Measurements from ENCODE around the gene RAPGEF2. TPM values are rescaled to one million over a fixed set of nuclear protein-coding genes. Genes with fewer than 3 reads are reported as not detected.
"Not testable (repeated sequence)": the region's sequence is repeated elsewhere in the genome, so short reads cannot be mapped to it uniquely, and the experiment has no call there.

Gene RAPGEF2
- total RNA-seq, 1 experiment from 2014 or later: 21.4 TPM

DNA sequence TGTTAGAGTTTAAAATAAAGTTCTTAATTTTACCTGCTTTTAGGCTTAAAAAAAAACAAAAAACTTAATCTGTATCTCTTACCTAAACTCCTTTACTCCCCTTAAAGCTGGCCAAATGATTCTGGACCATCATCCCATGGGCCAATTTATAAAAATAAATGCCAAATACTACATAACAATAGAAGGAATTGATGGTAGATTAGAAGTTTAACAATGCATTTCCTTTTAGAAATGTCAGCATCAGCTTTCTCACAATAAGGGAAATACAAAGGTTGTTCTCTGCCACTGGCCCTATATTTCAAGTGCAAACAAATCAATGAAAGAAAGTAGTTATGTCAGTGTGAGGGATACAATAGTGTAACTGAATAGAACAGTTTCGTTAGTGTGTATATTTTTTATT lies 5.7 kb upstream of the RAPGEF2 start:
- in situ Hi-C loops (cut with HindIII; ENCODE audit: low sequenced_read_pairs): no loop called here
- DNase-seq (ENCODE audit: low spot score): no peak

DNA sequence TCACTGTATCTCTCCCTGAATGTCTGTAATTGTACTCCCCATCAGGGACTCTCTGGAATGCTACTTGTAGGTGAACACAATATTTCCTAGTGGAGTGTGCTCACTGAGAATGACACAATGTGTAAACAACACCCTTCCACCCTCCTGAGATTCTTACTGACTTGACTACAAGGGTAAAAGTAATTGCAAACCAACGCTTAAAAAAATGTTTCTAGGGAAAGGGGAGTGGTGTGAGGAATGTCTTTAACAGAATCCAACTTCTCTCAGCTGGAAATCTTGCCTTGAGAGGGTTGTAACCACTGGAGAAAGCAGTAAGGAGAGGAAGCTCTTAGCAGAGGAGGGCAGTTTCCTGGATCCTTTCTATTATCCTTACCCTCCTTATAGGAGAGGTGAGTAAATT lies 5.1 kb upstream of the RAPGEF2 start:
- in situ Hi-C loops (cut with HindIII; ENCODE audit: low sequenced_read_pairs): no loop called here
- no peak for DNase-seq (ENCODE audit: low spot score)

DNA sequence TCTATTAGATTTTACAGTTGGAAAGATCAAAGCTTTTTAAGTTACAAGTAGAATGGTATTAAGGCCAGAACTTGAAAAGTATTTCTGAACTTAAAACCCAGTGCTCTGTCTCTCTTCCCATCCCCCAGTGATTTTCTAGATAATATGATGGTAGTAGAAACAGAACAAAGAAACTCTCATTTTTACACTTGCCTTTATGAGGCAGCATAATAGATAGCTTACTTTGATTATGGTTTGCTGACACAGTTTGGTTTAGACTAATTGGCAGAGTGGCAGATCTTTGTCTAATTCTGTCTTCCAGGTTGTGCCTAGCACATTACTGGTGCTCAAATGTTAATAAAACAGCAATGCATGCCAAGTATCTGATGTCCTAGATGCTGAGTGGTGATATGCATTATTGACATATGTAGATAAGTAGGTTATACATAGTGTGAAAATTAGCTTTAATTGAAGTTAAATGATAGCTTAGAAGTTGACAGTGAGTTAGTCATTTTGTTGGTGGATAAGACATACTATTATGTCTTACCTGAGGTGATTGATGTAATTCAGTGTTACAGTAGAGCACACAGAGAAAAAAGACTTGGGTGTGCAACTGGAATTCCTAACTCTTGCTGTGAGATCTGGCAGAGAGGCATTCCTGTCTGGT lies 4.3 kb upstream of the RAPGEF2 start:
- in situ Hi-C loops (cut with HindIII; ENCODE audit: low sequenced_read_pairs): no loop called here

DNA sequence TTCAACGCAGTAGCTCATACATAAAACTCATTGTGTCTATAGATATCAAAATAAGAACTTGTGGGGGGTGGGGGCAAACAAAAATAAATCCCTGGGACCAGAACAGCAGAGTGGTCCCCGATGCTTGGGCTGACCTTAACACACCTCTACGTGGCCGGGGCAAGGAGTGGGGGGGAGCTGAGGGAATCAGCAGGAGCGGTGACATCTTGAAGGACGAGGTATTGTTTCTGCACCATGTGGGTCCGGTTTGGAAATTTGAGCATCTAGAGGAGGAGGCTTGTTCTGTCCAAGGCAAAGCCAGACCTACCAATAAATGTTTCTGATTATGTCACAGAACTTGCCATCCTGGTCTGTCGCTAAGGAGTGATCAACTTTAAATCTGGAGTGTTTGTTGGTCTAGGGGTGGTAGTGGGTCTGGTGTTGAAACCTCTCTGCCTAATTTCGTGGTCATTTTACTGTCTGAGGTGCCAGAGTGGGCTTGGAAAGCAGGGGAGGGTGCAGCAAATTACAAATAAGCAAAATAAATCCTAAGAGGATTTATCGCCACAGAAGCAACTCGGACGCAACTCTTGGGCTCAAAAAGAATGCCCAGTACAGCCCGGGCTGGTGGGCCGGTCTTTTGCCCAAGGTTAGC lies 774 bp upstream of the RAPGEF2 start:
- in situ Hi-C loops (cut with HindIII; ENCODE audit: low sequenced_read_pairs): no loop called here
- peak; percentile 26 for DNase-seq (ENCODE audit: low spot score)

More for the DNA sequence above, 4.3 kb upstream of the RAPGEF2 start:
- DNase-seq (ENCODE audit: low spot score): no peak

DNA sequence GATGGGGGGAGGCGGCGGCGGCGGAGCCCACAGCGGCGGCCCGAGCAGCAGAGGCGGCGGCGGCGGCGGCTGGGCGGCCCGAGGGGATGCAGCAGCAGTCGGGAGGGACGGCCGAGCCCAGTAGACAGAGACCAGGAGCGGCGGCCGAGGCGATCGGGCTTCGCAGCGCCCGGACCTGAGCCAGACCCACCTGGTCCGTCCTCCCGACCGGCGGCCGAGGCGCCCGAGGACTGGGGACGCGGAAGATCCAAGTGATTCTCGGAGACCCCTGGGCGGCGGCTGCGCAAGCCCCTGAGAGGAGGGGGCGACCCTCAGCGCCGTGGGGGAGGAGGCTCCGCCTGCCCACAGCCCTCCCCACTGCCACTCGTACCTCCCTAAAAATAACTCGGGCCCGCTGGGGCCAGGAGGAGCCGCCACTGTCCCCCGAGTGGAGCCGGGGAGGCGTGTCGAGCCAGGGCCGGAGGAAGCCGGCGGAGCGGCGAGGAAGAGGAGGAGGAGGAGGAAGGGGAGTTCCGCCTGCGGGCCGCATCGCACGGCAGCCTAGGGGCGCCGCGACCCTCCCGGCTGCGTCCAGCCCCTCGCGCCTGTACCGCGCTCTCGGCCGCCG lies 608 bp downstream of the RAPGEF2 start:
- in situ Hi-C loops (cut with HindIII; ENCODE audit: low sequenced_read_pairs): no loop called here
- DNase-seq (ENCODE audit: low spot score): peak; percentile 45

DNA sequence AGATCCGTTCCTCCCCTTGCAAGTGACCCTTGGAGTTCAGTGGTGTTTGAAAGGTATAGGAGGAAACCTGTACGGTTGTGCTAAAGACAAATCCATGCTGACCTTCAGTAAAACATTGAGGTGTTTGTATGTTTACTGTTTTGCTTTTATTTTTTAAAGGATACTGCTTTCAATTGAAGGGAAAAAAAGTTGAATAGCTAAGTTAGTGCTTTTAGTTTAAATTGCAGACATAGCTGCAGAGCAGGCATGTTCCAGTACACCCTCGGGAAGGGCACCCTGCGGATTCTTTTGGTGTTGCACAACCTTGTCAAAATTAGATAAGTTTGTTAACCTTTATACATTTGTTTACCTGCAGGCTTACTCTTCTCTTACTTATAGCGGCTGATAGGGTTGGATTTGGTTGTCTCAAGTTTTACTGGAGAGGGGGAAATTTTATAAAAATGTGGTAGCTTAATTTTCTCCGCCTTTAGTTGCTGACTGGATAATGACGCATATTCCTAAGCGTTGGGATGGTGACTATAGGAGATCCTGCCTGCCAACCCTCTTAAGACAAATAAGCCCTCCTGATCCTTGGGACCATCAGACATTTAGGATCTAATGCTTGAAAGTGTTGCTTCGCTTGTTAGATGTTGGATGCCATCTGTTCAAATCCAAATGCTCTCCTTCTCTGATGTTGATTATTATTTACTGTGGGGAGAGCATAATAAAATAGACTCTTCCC lies 2.0 kb downstream of the RAPGEF2 start:
- in situ Hi-C loops (cut with HindIII; ENCODE audit: low sequenced_read_pairs): no loop called here

DNA sequence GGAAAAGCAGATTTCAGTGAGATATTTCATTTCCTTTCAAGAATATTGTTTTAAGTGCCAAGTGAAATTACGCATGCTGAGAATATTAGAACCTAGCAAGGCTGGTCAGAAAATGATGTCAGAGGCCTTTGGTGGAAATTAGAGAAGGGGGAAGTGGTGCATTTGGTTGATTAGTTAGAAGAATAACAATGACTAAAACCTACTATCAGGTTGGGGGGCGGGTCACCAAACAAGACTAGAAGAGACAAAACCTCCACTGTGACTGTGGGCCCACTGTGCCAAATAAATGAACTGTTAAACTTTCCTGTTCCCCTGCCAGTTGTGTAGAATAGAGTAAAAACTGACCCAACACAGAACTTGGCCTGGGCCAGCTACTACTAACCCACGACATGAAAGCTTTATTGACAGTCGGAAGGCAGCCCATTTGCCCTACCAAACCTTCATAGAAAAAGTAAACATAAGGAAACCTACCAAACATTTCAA lies 2.9 kb downstream of the RAPGEF2 start:
- in situ Hi-C loops (cut with HindIII; ENCODE audit: low sequenced_read_pairs): no loop called here
- DNase-seq (ENCODE audit: low spot score): no peak

More for the DNA sequence above, 2.0 kb downstream of the RAPGEF2 start:
- peak; percentile 51 for DNase-seq (ENCODE audit: low spot score)

DNA sequence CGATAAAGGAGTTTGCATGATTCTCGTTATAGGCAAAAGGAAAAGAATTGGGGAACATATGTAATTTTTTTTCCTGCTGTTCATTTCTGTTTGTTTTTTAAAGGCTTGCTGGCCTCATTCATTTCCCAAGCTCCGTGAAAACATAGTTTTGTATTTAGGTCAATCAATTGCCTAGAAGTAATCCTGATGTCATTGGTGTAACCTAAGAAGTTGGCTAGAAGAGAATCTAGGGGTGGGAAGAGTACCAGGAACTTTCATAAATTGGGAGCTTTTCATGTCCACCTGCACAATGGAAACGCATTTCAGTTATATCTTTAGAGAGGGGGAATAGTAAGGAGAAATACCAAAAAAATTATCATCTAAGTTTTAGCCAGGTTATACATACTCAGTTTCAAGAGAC lies 3.8 kb downstream of the RAPGEF2 start:
- DNase-seq (ENCODE audit: low spot score): no peak
- in situ Hi-C loops (cut with HindIII; ENCODE audit: low sequenced_read_pairs): no loop called here

DNA sequence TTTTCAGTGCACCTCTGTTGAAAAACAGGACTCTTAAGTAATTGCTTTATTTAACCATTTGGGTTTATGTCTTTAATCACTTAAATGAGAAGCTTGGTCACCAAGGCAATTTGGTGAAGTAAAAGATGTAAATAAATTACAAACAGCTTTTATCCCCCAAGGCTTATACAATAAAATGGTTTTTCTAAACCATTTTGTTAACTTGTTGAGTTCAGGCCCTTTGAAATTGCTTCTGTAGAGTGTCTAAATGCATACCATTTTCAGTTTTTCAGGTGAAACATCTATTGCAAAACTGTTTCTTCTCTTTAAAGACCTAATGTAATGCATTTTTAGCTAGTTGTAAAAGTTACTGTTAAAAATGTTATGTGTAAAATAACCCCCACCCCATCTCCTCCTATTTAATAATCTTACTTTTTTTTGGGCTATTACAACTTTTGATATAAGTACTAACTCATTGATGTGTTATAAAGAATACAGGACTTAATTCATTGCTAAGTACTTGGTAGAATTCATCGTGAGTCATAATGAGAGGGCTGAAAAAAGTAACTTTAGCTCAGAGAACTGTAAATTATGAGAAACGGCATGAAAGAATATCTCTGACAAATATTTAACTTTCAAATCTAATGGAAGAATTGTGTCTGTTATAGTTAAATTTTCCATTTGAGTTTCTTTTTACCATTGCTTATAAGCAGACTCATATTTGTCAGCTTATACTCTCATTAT lies 4.5 kb downstream of the RAPGEF2 start:
- DNase-seq (ENCODE audit: low spot score): no peak
- in situ Hi-C loops (cut with HindIII; ENCODE audit: low sequenced_read_pairs): no loop called here

DNA sequence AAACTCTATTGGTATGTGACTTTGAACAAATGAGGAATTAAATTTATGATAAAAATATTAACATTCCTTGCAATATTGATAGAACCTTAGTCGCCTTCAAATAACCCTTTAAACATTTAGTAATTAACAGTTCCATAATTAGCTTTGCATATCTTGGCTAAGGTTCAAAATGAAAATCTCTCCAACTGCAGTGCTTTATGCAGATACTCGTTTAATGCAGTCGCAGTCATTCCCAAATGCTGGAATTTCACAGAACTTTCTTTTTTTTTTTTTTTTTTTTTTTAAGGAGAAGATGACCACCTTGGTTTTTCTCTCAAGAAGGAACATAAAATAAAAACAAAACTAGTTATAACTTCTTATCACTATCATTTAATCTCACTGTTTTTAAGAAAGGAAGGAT lies 5.2 kb downstream of the RAPGEF2 start:
- in situ Hi-C loops (cut with HindIII; ENCODE audit: low sequenced_read_pairs): no loop called here

DNA sequence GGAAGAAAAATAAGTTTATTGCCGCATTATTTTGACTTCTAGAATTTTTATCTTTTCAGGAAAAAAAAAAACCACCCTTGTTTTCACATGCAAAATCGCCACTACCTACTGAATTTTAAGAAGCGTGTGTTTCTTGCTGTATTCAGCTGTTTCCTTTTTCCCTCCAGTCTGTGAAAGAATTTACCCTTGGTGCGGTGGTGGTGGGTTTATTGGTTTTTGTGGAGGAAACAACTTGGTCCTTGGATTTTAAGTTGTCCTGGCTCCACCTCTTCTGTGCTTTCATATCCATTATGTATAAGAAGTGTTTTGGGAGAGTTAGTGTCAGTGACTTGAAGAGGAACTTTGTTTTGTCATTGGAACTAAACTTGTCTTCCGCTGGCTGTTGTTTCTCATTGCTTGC lies 8.1 kb downstream of the RAPGEF2 start:
- in situ Hi-C loops (cut with HindIII; ENCODE audit: low sequenced_read_pairs): no loop called here
- no peak for DNase-seq (ENCODE audit: low spot score)

More for the DNA sequence above, 5.2 kb downstream of the RAPGEF2 start:
- peak; percentile 14 for DNase-seq (ENCODE audit: low spot score)

DNA sequence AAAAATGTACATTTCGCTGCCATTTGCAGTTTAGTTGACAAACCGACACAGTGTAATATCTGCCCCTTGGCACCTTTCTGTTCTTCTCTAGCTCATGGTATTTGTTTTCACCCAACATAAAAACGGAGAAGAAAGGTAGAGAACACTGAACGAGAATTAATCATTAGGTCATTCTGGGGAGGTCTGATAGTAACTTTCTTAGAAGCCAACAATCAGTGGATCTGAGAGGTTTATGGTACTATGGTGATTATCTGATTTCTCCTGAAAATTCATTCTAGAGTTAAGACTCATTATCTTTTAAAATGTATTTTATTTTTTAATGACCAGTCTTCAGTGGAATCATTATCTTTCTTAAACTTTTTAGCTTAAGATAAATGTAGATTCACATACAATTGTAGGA lies 8.5 kb downstream of the RAPGEF2 start:
- DNase-seq (ENCODE audit: low spot score): no peak
- in situ Hi-C loops (cut with HindIII; ENCODE audit: low sequenced_read_pairs): no loop called here

DNA sequence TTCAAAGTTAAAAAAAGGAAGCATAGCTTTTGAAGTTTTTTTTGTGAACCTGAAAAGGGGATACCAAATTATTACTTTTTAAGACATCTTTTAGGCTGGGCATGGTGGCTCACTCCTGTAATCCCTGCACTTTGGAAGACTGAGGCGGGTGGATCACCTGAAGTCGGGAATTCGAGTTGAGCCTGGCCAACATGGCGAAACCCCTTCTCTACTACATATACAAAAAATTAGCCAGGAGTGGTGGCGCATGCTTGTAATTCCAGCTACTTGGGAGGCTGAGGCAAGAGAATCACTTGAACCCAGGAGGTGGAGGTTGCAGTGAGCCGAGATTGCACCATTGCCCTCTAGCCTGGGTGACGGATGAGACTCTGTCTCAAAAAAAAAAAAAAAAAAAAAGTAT lies 10.5 kb downstream of the RAPGEF2 start:
- DNase-seq (ENCODE audit: low spot score); in situ Hi-C loops (cut with HindIII; ENCODE audit: low sequenced_read_pairs): not testable (repeated sequence)

DNA sequence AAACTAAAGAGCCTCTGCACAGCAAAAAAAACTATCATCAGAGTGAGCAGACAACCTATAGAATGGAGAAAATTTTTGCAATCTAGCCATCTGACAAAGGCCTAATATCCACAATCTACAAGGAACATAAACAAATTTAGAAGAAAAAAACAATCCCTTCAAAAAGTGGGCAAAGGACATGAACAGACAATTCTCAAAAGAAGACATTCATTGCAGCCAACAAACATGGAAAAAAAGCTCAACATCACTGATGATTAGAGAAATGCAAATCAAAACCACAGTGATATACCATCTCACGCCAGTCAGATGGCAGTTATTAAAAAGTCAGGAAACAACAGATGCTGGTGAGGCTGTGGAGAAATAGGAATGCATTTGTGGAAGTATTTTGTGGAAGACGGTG lies 13.2 kb downstream of the RAPGEF2 start:
- in situ Hi-C loops (cut with HindIII; ENCODE audit: low sequenced_read_pairs); DNase-seq (ENCODE audit: low spot score): not testable (repeated sequence)

DNA sequence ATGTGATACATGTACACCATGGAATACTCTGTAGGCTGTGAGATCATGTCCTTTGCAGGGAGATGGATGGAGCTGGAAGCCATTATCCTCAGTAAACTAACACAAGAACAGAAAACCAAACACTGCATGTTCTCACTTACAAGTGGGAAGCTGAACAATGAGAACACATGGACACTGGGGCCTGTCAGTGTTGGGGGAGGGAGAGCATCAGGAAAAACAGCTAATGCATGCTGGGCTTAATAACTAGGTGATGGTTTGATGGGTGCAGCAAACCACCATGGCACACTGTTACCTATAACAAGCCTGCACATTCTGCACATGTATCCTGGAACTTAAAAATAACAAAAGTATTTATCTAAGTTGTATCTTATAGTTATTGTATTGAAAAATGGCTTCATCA lies 13.8 kb downstream of the RAPGEF2 start:
- in situ Hi-C loops (cut with HindIII; ENCODE audit: low sequenced_read_pairs): not testable (repeated sequence)

DNA sequence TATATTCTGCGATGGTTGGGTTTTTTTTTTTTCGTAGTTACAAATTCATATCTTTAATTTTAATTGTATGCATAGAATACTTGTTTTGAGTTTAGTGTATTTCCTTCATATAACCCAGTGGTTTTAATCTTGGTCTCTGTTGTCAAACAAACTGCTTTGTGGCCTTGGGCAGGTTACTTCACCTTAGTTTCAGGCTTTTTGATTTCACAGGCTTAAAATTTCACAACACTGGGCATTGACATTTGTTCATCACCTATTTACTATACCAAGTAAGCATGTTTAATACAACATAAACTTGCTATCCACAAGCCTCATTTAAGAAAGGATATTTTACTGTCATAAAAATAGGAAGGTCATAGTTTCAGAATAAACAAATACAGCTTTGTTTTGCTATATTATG lies 14.7 kb downstream of the RAPGEF2 start:
- no peak for DNase-seq (ENCODE audit: low spot score)
- in situ Hi-C loops (cut with HindIII; ENCODE audit: low sequenced_read_pairs): no loop called here

More for the DNA sequence above, 13.8 kb downstream of the RAPGEF2 start:
- not testable (repeated sequence) for DNase-seq (ENCODE audit: low spot score)

DNA sequence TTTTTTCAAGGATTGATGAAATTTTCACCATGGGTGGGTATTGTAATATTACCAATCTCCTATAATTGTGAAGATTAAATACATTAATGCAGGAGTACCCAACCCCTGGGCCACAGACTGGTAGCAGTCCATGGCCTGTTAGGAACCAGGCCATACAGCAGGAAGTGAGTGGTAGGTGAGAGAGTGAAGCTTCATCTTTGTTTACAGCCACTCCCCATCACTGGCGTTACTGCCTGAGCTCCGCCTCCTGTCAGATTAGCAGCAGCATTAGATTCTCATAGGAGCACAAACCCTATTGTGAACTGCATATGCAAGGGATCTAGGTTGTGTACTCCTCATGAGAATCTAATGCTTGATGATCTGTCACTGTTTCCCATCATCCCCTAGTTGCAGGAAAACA lies 15.1 kb downstream of the RAPGEF2 start:
- DNase-seq (ENCODE audit: low spot score): no peak
- in situ Hi-C loops (cut with HindIII; ENCODE audit: low sequenced_read_pairs): no loop called here

DNA sequence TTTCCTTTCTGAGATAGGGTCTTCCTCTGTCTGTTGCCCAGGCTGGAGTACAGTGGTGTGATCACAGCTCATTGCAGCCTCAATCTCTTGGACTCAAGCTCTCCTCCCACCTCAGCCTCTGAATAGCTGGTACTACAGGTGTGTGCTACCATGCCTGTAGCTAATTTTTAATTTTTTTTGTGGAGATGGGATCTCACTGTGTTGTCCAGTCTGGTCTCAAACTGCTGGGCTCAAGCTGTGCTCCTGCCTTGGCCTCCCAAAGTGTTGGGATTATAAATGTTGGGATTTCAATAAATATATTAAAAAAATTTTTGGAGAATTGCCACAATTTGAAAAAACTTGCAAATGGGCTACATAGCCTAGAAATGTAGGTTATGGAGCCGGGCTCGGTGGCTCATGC lies 18.5 kb downstream of the RAPGEF2 start:
- in situ Hi-C loops (cut with HindIII; ENCODE audit: low sequenced_read_pairs): no loop called here
- DNase-seq (ENCODE audit: low spot score): no peak

DNA sequence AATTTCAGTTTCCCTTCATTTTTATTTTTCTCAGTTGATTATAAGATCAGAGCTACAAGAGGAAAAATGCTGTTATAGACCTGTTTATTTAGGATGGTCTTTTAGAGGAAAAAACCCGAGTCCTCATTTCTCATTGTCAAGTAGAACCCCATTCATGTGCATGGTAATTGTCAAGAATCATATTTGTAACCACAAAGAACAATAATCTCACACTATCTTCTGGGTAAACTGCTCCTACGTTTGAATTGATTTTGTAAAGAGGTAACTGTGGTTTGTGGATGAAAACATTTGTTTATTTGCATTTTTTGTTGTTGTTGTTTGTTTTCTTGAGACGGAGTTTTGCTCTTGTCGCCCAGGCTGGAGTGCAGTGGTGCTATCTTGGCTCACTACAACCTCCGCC lies 23.8 kb downstream of the RAPGEF2 start:
- DNase-seq (ENCODE audit: low spot score): no peak
- in situ Hi-C loops (cut with HindIII; ENCODE audit: low sequenced_read_pairs): no loop called here

Data from G401 (cell line).